Ovary (tissue), 3 donors: ENCODE data around the gene CTU1.

ENCODE experiments used
- CTCF ChIP-seq, 3 donors: fragments of 450-650 bp in 2 of 3; fragments of 200-600 bp in 1 of 3; IDR thresholded peaks; one replicate each; pipeline versions ENCODE4 v1.5.1 to v1.8.0; 2016 to 2022; ENCODE audit warnings: antibody characterized with exemption in 3 of 3, mild to moderate bottlenecking in 1 of 3
- EP300 ChIP-seq: sonication (generic); formaldehyde crosslinking; IDR thresholded peaks from one replicate; pipeline ENCODE4 v1.6.1; 2017; ENCODE audit warnings: antibody characterized with exemption
- donor health status: DM: no; HTN: no; CAD: no.

- no peak for TF ChIP-seq EP300
- TF ChIP-seq CTCF (IDR thresholded peaks at IDR 0.05): no peak
Measured at GRCh38 chr19:51064534-51065220, 43.5 kb downstream of the CTU1 start, which contains the start of gene KLK13.
